Muscle layer of colon (tissue), 2 donors: ENCODE results near the gene PCP2.

Experiments
- H3K27ac ChIP-seq: one replicate; pipeline ENCODE4 v1.7.0; 2013; ENCODE audit warnings: low read depth, mild to moderate bottlenecking, low read length, moderate library complexity
- H3K27me3 ChIP-seq, 2 donors: one replicate each; pipeline ENCODE4 v1.7.0; 2013; ENCODE audit warnings: low read length in 2 of 2, mild to moderate bottlenecking in 2 of 2; ENCODE audit not compliant: insufficient read depth in 2 of 2, control insufficient read depth in 1 of 2
- H3K36me3 ChIP-seq: one replicate; pipeline ENCODE4 v1.7.0; 2013; ENCODE audit warnings: mild to moderate bottlenecking, low read length; ENCODE audit not compliant: insufficient read depth
- H3K4me1 ChIP-seq: one replicate; pipeline ENCODE4 v1.7.0; 2013; ENCODE audit warnings: mild to moderate bottlenecking, low read length; ENCODE audit not compliant: insufficient read depth
- H3K4me3 ChIP-seq, 2 donors: one replicate each; pipeline ENCODE4 v1.7.0; 2013; ENCODE audit warnings: low read length in 2 of 2, low read depth in 1 of 2, mild to moderate bottlenecking in 1 of 2, moderate library complexity in 1 of 2
- H3K9ac ChIP-seq: one replicate; pipeline ENCODE4 v1.7.0; 2013; ENCODE audit warnings: low read length
- H3K9me3 ChIP-seq: one replicate; pipeline ENCODE4 v1.7.0; 2013; ENCODE audit warnings: mild to moderate bottlenecking, low read length
- donor health status: abdominal sarcoma.
- donor health status: Adenocarcinoma of cecum.

PCP2 gene

DNA sequence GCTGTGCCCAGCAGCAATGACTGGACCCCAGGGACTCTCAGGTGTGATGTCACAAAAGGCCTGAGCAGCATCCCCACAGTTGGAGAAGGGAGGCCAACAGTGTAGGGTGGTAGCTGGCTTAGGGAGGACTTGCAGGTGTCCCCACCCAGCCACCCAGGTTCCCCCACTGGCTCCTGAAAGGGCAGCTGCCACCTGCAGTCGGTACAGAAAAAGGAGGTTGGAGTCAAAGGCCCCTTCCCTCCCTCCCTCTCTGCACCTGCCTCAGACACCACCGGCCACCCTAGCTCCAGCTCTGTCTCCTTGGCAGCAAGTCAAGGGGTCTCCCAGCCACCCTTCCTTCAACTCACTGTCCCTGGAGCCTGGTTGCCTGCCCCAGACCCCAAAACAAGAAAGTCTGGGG, at the start of gene PCP2:
PCP2 (minus strand) TSS at position 22 of the 400 bp plus-strand sequence. CDS start 262 bp downstream, outside the sequence.
- Histone ChIP-seq H3K9ac (no peak within 1 kb of the TSS), H3K9me3 (no peaks in the 10 kb centered on the region), H3K36me3 (peaks cover 3% of the 10 kb centered on the region), H3K4me1 (peaks cover 12% of the 10 kb centered on the region), H3K27ac (no peak within 1 kb of the TSS), H3K4me3 (no peak within 1 kb of the TSS), H3K27me3 (peaks cover 0 to 26% of the 10 kb centered on the region in 2 donors)

GRCh38 chr19:7682175-7682855, 48.8 kb upstream of the PCP2 start:
- H3K27me3 ChIP-seq, result peaks cover 0 to 5% of the 10 kb centered on the region in 2 donors
- H3K4me1 ChIP-seq, result peaks cover 6% of the 10 kb centered on the region
- H3K9ac ChIP-seq, result peak overlapping the region; percentile 84
- peaks cover 5% of the 10 kb centered on the region for H3K36me3 ChIP-seq
- peak overlapping the region; percentile 42 for H3K27ac ChIP-seq
- no peaks in the 10 kb centered on the region for H3K9me3 ChIP-seq
- peak overlapping the region; percentile 87 to 98 for H3K4me3 ChIP-seq

DNA sequence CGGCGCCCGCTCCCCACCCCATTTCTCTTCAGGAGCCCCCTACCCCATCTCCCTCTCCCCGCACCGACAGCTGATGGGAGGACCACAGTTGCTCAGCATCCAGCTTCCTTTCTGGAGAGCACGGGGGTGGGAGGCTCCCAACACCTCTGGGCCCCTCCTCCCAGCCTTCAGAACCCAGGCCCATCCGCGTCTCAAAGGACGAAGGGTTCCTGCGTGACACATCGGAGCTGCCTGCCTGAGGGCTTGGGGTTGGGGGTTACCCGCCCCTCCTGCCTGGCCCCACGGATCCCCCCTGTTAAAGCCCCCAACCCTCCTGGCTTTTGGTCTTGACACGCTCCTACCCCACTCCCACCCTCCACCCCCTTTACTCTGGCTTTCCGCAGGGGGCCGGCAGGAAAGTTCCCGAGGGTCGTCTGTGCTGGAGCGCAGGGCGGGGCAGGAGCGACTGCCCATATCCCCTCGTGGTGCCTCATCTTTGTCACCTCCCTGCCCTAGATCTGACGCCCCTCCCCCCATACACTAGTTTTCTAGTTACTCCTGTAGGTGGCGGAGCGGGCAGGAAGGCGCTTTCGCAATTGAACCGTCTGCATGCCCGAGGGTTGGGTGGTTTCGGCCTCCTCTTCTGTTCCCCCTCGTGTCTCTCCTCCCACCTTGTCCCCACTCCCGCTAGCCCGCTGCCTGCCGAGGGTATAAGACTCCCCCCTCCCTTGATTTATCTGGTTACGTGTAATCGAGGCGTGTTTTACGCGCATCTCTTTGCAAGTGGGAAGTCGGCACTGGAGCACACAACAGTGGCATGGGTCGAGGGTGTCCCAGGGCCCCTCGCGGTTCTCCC, 48.0 kb upstream of the PCP2 start:
- Histone ChIP-seq H3K36me3 (peaks cover 5% of the 10 kb centered on the region), H3K9me3 (no peaks in the 10 kb centered on the region), H3K4me1 (peaks cover 6% of the 10 kb centered on the region), H3K9ac (peak overlapping the region; percentile 84), H3K27me3 (peaks cover 0 to 5% of the 10 kb centered on the region in 2 donors), H3K4me3 (peak overlapping the region; percentile 87 to 98), H3K27ac (peak overlapping the region; percentile 87)

DNA sequence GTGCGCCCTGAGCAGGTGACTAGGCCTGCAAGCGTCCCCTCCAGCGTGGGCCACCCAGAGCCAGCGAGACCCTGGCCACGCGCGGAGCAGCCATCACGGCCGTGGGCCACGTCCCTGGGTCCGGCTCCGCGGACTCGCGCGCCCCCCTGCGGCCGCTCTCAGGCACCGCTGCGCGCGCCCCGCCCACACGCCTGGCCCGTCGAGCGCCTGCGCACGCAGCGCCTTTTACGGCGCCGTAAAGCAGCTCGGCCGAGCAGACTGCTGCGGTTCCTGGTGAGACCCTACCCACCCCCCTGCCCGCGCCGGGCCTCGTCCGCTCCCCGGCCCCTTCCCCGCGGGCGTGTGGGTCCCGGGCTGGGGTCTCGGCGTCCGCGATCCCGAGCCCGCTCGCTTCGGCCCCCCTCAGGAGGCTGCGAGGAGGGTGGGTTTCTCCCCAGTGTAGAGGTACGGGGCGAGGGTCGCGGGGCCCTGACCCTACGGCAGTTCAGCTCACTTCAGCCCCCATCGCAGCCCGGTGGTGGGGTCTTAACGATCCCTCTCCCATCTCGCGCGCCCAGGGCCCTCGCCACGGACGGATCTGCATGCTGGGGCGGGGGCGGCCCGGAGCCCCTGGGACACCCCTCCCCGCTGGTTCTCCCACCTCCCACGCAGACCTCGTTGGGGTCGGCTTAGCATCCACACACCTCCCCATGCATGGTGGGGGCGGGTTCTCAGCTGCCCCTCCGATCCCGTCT, 47.3 kb upstream of the PCP2 start, which contains the start of gene TRAPPC5:
TRAPPC5 (plus strand) TSS at position 228 of the 734 bp plus-strand sequence. CDS start 1,421 bp downstream, outside the sequence.
- Histone ChIP-seq H3K9me3 (no peaks in the 10 kb centered on the region), H3K4me3 (peak within 1 kb of the TSS; percentile 87 to 98), H3K27ac (peak within 1 kb of the TSS; percentile 87), H3K4me1 (peaks cover 6% of the 10 kb centered on the region), H3K27me3 (peaks cover 0 to 5% of the 10 kb centered on the region in 2 donors), H3K9ac (peak within 1 kb of the TSS; percentile 84), H3K36me3 (peaks cover 5% of the 10 kb centered on the region)

DNA sequence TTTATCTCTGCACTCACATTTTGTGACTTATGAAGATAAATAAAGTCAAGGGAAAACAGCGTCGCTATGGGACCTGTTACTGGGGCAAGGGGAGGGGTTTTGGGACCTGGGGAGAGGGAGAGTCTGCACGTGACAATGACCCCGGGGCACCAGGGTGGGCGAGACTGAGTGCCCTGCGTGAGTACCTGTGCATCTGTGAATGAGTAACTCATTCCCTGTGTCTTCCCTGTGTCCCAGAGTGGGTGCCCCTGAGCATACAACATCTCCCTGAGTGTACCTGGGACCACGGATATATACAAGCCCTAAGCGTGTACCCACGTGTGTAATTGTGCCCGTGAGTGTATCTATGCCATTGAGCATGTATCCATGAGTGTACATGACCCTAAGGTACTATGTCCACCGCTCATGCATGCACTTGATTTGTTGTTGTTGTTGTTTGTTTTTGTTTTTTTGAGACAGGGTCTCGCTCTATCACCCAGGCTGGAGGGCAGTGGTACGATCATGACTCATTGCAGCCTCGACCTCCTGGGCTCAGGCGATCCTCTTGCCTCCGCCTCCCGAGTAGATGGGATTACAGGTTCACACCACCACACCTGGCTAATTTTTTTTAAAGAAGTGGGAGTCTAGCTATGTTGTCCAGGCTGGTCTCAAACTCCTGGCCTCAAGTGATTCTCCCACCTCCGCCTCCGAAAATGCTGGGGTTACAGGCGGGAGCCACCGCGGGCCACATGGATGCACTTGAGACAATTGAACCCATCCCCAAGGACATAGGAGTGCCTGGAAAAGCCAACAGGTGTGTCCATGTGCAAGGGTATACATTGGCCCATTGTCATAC, 46.5 kb upstream of the PCP2 start:
- Histone ChIP-seq H3K4me1 (peaks cover 6% of the 10 kb centered on the region), H3K36me3 (peaks cover 5% of the 10 kb centered on the region), H3K27ac (no peak overlapping the region), H3K9me3 (no peaks in the 10 kb centered on the region), H3K27me3 (peaks cover 0 to 5% of the 10 kb centered on the region in 2 donors), H3K4me3 (peak overlapping the region in 1 of 2 donors; percentile 87), H3K9ac (no peak overlapping the region)

- H3K4me1 ChIP-seq, result peaks cover 6% of the 10 kb centered on the region
- H3K4me3 ChIP-seq, result no peak overlapping the region
- peaks cover 5% of the 10 kb centered on the region for H3K36me3 ChIP-seq
- no peak overlapping the region for H3K9ac ChIP-seq
- peaks cover 0 to 5% of the 10 kb centered on the region in 2 donors for H3K27me3 ChIP-seq
- H3K27ac ChIP-seq, result no peak overlapping the region
- no peaks in the 10 kb centered on the region for H3K9me3 ChIP-seq
Measured at GRCh38 chr19:7678971-7679751, 45.6 kb upstream of the PCP2 start.

GRCh38 chr19:7677669-7678311, 44.3 kb upstream of the PCP2 start:
- no peak overlapping the region for H3K4me3 ChIP-seq
- H3K27ac ChIP-seq, result no peak overlapping the region
- peaks cover 4% of the 10 kb centered on the region for H3K36me3 ChIP-seq
- no peaks in the 10 kb centered on the region for H3K9me3 ChIP-seq
- no peak overlapping the region for H3K9ac ChIP-seq
- peaks cover 0 to 5% of the 10 kb centered on the region in 2 donors for H3K27me3 ChIP-seq
- peaks cover 6% of the 10 kb centered on the region for H3K4me1 ChIP-seq

- Histone ChIP-seq H3K27ac (no peak within 1 kb of the TSS), H3K4me1 (peaks cover 2% of the 10 kb centered on the region), H3K36me3 (no peaks in the 10 kb centered on the region), H3K9me3 (no peaks in the 10 kb centered on the region), H3K4me3 (no peak within 1 kb of the TSS), H3K9ac (no peak within 1 kb of the TSS), H3K27me3 (peaks cover 0 to 5% of the 10 kb centered on the region in 2 donors)
Measured at GRCh38 chr19:7676854-7677253, 43.3 kb upstream of the PCP2 start, which contains the start of gene MCEMP1. MCEMP1 (plus strand) TSS chr19:7677090; CDS start chr19:7677121, 31 bp downstream.

DNA sequence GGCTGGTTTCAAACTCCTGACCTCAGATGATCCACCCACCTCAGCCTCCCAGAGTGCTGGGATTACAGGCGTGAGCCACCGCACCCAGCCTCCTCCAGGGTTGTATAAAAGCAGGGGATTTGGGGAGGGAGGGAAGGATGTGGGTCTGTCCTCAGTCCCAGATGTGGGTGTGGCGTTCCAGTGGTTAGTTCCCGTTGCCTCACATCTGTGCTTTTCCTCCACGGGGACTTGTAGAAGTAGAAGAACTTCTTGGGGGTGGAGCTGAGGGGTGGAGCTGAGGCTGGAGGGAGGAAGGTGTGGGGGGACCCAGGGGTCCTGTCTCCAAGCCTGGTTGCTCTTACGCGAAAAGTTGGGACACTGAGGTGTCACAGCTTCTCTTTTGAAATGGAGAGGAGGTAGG, 42.9 kb upstream of the PCP2 start:
- Histone ChIP-seq H3K4me1 (no peaks in the 10 kb centered on the region), H3K27ac (no peak overlapping the region), H3K9me3 (no peaks in the 10 kb centered on the region), H3K36me3 (no peaks in the 10 kb centered on the region), H3K9ac (no peak overlapping the region), H3K4me3 (no peak overlapping the region), H3K27me3 (peaks cover 0 to 5% of the 10 kb centered on the region in 2 donors)
